Left kidney (tissue), 2 donors: ENCODE results near the gene IFNG-AS1. TPM values are rescaled to one million over a fixed set of nuclear protein-coding genes. Genes with fewer than 3 reads are reported as not detected.
A peak's percentile ranks its signal among the peaks of the same experiment; 100 is the strongest.

Experiments
- DNase-seq: peaks from one replicate; pipeline ENCODE4 v3.0.0-alpha.2; 2013
- polyA plus RNA-seq: library from polyadenylated mRNA; unstranded; fragments of 120-200 nt; gene quantifications from one replicate; pipeline ENCODE4 v1.2.1, GENCODE V29; 2013; ENCODE audit not compliant: insufficient read length

The IFNG-AS1 gene
- polyA plus RNA-seq, 1 donor: 0.28 TPM

GRCh38 chr12:68037616-68038255 lies 48.5 kb downstream of the IFNG-AS1 start:
- DNase-seq: no peak

- DNase-seq: no peak
Measured at GRCh38 chr12:68038650-68039049, 49.4 kb downstream of the IFNG-AS1 start.

- DNase-seq: peak; percentile 75
Measured at GRCh38 chr12:68040450-68041075, 51.3 kb downstream of the IFNG-AS1 start.

GRCh38 chr12:68042212-68042699 lies 53.0 kb downstream of the IFNG-AS1 start:
- no peak for DNase-seq

GRCh38 chr12:68043435-68043834 lies 54.2 kb downstream of the IFNG-AS1 start:
- DNase-seq: no peak

- DNase-seq: no peak
Measured at GRCh38 chr12:68048648-68049297, 59.5 kb downstream of the IFNG-AS1 start.

- no peak for DNase-seq
Measured at GRCh38 chr12:68056300-68056699, 67.1 kb downstream of the IFNG-AS1 start.

GRCh38 chr12:68063900-68064590 lies 74.8 kb downstream of the IFNG-AS1 start:
- no peak for DNase-seq

- no peak for DNase-seq
Measured at GRCh38 chr12:68065163-68065562, 75.9 kb downstream of the IFNG-AS1 start.

- no peak for DNase-seq
Measured at GRCh38 chr12:68065687-68066086, 76.4 kb downstream of the IFNG-AS1 start.

GRCh38 chr12:68067762-68068376 lies 78.6 kb downstream of the IFNG-AS1 start:
- no peak for DNase-seq

- DNase-seq: no peak
Measured at GRCh38 chr12:68069275-68069674, 80.0 kb downstream of the IFNG-AS1 start.

Other genes starting within 250 kb of the IFNG-AS1 start
- not detected for gene IFNG, start 170.3 kb downstream of the IFNG-AS1 start, polyA plus RNA-seq
- not detected for gene IL26, start 236.4 kb downstream of the IFNG-AS1 start, polyA plus RNA-seq